HCT116 (cell line): Measurements from ENCODE around the gene MYBL2. TPM values are rescaled to one million over a fixed set of nuclear protein-coding genes. Genes with fewer than 3 reads are reported as not detected.

Experiments
- ATAC-seq: fragments of 200-7000 bp; cut with Tn5 transposase; 2 replicates; pipeline ENCODE4 v1.9.1; 2020; ENCODE audit warnings: mild to moderate bottlenecking, moderate library complexity
- BruUV-seq: library from RNA; stranded (reverse); fragments of 400-500 nt; replicated peaks from 2 replicates; lab custom pipeline; 2021; lab: Mats Ljungman, UMichigan
- CTCF ChIA-PET: fragments of 300-600 bp; sonication (Branson Sonifier 250); formaldehyde crosslinking; loops from one replicate; lab custom pipeline; 2021; ENCODE audit warnings: antibody characterized with exemption; lab: Charles Lee
- POLR2A ChIA-PET: fragments of 300-600, 350-600 bp; sonication (Branson Sonifier 250); formaldehyde crosslinking; loops from one replicate; lab custom pipeline; 2021; ENCODE audit warnings: antibody characterized with exemption; lab: Charles Lee
- RAD21 ChIA-PET, 2 experiments: fragments of 300-600 bp; sonication (Branson Sonifier 250); formaldehyde crosslinking; loops; one replicate each; lab custom pipeline; 2023; ENCODE audit warnings: low total read pairs in 2 of 2; ENCODE audit not compliant: uncharacterized antibody in 2 of 2, unreplicated experiment in 2 of 2, low non-redundant PET in 1 of 2; lab: Charles Lee
- DNase-seq: peaks from one replicate; pipeline ENCODE4 v3.0.0-alpha.2; 2010; ENCODE audit warnings: low read depth, low spot score
- H2AFZ ChIP-seq: fragments of 200-600 bp; shearing (Covaris generic), sonication (generic); 2 replicates; pipeline ENCODE4 v1.6.1; 2017; ENCODE audit warnings: low read depth, mixed run types, mixed read lengths, antibody characterized with exemption, low read length; ENCODE audit not compliant: poor library complexity, severe bottlenecking
- H3K27ac ChIP-seq: 2 replicates; pipeline ENCODE4 v1.5.1; 2012; ENCODE audit warnings: low read depth, low read length
- H3K27me3 ChIP-seq: fragments of 200-600 bp; sonication (generic); 2 replicates; pipeline ENCODE4 v1.6.1; 2016; ENCODE audit warnings: mixed run types, low read length, mixed read lengths; ENCODE audit not compliant: insufficient read depth
- H3K36me3 ChIP-seq, 2 experiments: fragments of 200-500 bp in 1 of 2; fragments of 200-600 bp in 1 of 2; sonication (Bioruptor generic) in 1 of 2; sonication (generic) in 1 of 2; 2 replicates each; pipeline versions ENCODE4 v1.5.1 to v1.6.1; 2014 to 2016; ENCODE audit warnings: low read length in 2 of 2, inconsistent platforms in 1 of 2, mixed read lengths in 1 of 2, mixed run types in 1 of 2; ENCODE audit not compliant: insufficient read depth in 2 of 2, control insufficient read depth in 1 of 2
- H3K4me1 ChIP-seq, 2 experiments: fragments of 200-600 bp in 1 of 2; sonication (generic) in 1 of 2; 2 replicates each; pipeline versions ENCODE4 v1.5.1 to v1.6.1; 2012 to 2017; ENCODE audit warnings: low read length in 2 of 2, inconsistent platforms in 1 of 2, mild to moderate bottlenecking in 1 of 2, mixed read lengths in 1 of 2, mixed run types in 1 of 2, moderate library complexity in 1 of 2; ENCODE audit not compliant: insufficient read depth in 2 of 2, control insufficient read depth in 1 of 2
- H3K4me2 ChIP-seq: fragments of 200-600 bp; sonication (generic); 2 replicates; pipeline ENCODE4 v1.6.1; 2017; ENCODE audit warnings: mixed run types, low read length, mixed read lengths
- H3K4me3 ChIP-seq, 2 experiments: fragments of 200-600 bp in 1 of 2; sonication (generic) in 1 of 2; replicated peaks in 1 of 2; 2 replicates each; pipeline ENCODE4 v1.5.1; 2011 to 2016; ENCODE audit warnings: low read length in 2 of 2, control low read depth in 1 of 2, low read depth in 1 of 2, mild to moderate bottlenecking in 1 of 2, mixed read lengths in 1 of 2, mixed run types in 1 of 2
- H3K79me2 ChIP-seq: fragments of 200-600 bp; sonication (generic); 2 replicates; pipeline ENCODE4 v1.6.1; 2017; ENCODE audit warnings: mild to moderate bottlenecking, mixed run types, low read length, moderate library complexity, mixed read lengths; ENCODE audit not compliant: insufficient read depth
- H3K9ac ChIP-seq: fragments of 200-600 bp; sonication (generic); 2 replicates; pipeline ENCODE4 v1.6.1; 2016; ENCODE audit warnings: low read length, mixed read lengths
- H3K9me2 ChIP-seq: fragments of 200-600 bp; sonication (generic), shearing (Covaris generic); 2 replicates; pipeline ENCODE4 v1.6.1; 2017; ENCODE audit warnings: mixed run types, mild to moderate bottlenecking, moderate library complexity; ENCODE audit not compliant: insufficient read depth
- H3K9me3 ChIP-seq, 2 experiments: fragments of 200-500 bp in 1 of 2; fragments of 200-600 bp in 1 of 2; sonication (Bioruptor generic) in 1 of 2; sonication (generic) in 1 of 2; 2 replicates each; pipeline ENCODE4 v1.6.1; 2014 to 2017; ENCODE audit warnings: low read length in 2 of 2, mixed read lengths in 2 of 2, inconsistent platforms in 1 of 2, low read depth in 1 of 2, mild to moderate bottlenecking in 1 of 2, mixed run types in 1 of 2, moderate library complexity in 1 of 2; ENCODE audit not compliant: control insufficient read depth in 1 of 2, insufficient read depth in 1 of 2
- H4K20me1 ChIP-seq: fragments of 200-600 bp; sonication (generic), shearing (Covaris generic); 2 replicates; pipeline ENCODE4 v1.6.1; 2017; ENCODE audit warnings: mixed run types, mild to moderate bottlenecking, moderate library complexity; ENCODE audit not compliant: insufficient read depth
- CBX3 ChIP-seq: IDR thresholded peaks from 2 replicates; pipeline ENCODE4 v1.6.1; 2012; ENCODE audit warnings: low read depth
- CEBPB ChIP-seq: IDR thresholded peaks from 2 replicates; pipeline ENCODE4 v1.6.1; 2012; ENCODE audit warnings: low read depth
- EZH2phosphoT487 ChIP-seq: fragments of 200-600 bp; IDR thresholded peaks from 2 replicates; pipeline ENCODE4 v1.6.1; 2018; ENCODE audit warnings: antibody characterized with exemption, borderline replicate concordance
- FOSL1 ChIP-seq: IDR thresholded peaks from 2 replicates; pipeline ENCODE4 v1.6.1; 2012; ENCODE audit warnings: low read depth
- POLR2A ChIP-seq: IDR thresholded peaks from 2 replicates; pipeline ENCODE4 v1.7.0; 2011; ENCODE audit warnings: borderline replicate concordance; ENCODE audit not compliant: insufficient read depth, insufficient read length; ENCODE audit errors: extremely low read depth
- POLR2AphosphoS5 ChIP-seq: IDR thresholded peaks from 2 replicates; pipeline ENCODE4 v1.6.1; 2011; ENCODE audit warnings: mild to moderate bottlenecking, low read depth, low read length, moderate library complexity
- RAD21 ChIP-seq: IDR thresholded peaks from 2 replicates; pipeline ENCODE4 v1.6.1; 2012; ENCODE audit warnings: low read depth, mild to moderate bottlenecking
- SP1 ChIP-seq: IDR thresholded peaks from 2 replicates; pipeline ENCODE4 v1.6.1; 2012; ENCODE audit warnings: low read depth
- SRF ChIP-seq: IDR thresholded peaks from 2 replicates; pipeline ENCODE4 v1.6.1; 2012; ENCODE audit warnings: low read depth
- TCF7L2 ChIP-seq: IDR thresholded peaks from 2 replicates; pipeline ENCODE4 v1.7.0; 2011; ENCODE audit warnings: borderline replicate concordance, inconsistent platforms; ENCODE audit not compliant: insufficient read depth, insufficient read length; ENCODE audit errors: extremely low read depth
- ZNF274 ChIP-seq: fragments of 200-500 bp; sonication (Bioruptor generic); IDR thresholded peaks from 2 replicates; pipeline ENCODE4 v1.6.1; 2014; ENCODE audit warnings: mild to moderate bottlenecking, low read depth, low read length, inconsistent platforms
- intact Hi-C: fragments of 100-400 bp; cut with micrococcal nuclease; formaldehyde crosslinking; loops from 2 replicates; pipeline ENCODE4 v1.10.0; 2022
- total RNA-seq: library from RNA; stranded (reverse); gene quantifications from one replicate; pipeline ENCODE4 v1.2.1, GENCODE V29; 2021; ENCODE audit not compliant: unreplicated experiment
- TF ChIP-seq, protein P1 (sequence below): IDR thresholded peaks from 2 replicates; pipeline ENCODE4 v1.6.1; 2012
- TF ChIP-seq, protein P2 (sequence below): IDR thresholded peaks from 2 replicates; pipeline ENCODE4 v1.6.1; 2012; ENCODE audit warnings: low read depth
- TF ChIP-seq, protein P3 (sequence below): IDR thresholded peaks from 2 replicates; pipeline ENCODE4 v1.6.1; 2011; ENCODE audit warnings: mild to moderate bottlenecking, low read length, moderate library complexity; ENCODE audit not compliant: insufficient replicate concordance; ENCODE audit errors: extremely low read depth
- TF ChIP-seq, protein P4 (sequence below): IDR thresholded peaks from 2 replicates; pipeline ENCODE4 v1.6.1; 2012

Gene MYBL2
- total RNA-seq, 1 experiment from 2014 or later, result 92.1 TPM

DNA sequence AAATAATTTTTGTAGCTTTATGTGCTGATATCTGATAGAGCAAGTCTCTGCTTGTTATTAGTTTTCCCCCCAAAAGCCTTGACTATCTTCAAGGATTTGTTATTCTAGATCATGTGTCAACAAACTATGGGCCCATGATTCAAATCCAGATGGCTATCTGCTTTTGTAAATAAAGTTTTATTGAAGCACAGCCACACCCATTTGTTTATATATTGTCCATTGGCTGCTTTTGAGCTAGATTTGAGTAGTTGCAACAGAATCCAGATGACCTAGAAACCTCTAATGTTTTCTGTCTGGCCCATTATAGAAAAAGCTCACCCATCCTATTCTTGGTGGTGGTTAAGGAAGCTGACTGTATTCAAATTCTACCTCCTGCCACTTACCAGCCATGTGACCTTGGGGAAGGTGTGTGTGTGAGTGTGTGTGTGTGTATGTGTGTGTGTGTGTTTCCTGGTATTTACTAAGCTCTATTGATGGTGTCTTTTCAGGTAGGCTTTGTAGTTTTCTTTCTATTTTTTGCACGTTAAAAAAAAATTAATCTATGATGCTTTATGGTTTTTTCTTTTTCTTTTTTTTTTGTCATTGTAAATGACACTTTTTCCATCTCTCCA, 61.2 kb downstream of the MYBL2 start:
- BruUV-seq, result no TSS peak
- H3K36me3 ChIP-seq, result no peaks in the 10 kb centered on the region

More for the DNA sequence above, 61.2 kb downstream of the MYBL2 start:
- Histone ChIP-seq H3K4me2 (no peak overlapping the region), H3K4me1 (no peaks in the 10 kb centered on the region), H3K9ac (no peak overlapping the region)
- ATAC-seq, result no peak
- TF ChIP-seq RAD21 (no peak), TCF7L2 (no peak), CEBPB (no peak), EZH2phosphoT487 (no peak), ZNF274 (no peak), SRF (no peak), CBX3 (no peak), FOSL1 (no peak), SP1 (no peak), POLR2A (no peak), POLR2AphosphoS5 (no peak)
- TF ChIP-seq, protein P1, sequence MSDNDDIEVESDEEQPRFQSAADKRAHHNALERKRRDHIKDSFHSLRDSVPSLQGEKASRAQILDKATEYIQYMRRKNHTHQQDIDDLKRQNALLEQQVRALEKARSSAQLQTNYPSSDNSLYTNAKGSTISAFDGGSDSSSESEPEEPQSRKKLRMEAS, result no peak
- TF ChIP-seq, protein P2, sequence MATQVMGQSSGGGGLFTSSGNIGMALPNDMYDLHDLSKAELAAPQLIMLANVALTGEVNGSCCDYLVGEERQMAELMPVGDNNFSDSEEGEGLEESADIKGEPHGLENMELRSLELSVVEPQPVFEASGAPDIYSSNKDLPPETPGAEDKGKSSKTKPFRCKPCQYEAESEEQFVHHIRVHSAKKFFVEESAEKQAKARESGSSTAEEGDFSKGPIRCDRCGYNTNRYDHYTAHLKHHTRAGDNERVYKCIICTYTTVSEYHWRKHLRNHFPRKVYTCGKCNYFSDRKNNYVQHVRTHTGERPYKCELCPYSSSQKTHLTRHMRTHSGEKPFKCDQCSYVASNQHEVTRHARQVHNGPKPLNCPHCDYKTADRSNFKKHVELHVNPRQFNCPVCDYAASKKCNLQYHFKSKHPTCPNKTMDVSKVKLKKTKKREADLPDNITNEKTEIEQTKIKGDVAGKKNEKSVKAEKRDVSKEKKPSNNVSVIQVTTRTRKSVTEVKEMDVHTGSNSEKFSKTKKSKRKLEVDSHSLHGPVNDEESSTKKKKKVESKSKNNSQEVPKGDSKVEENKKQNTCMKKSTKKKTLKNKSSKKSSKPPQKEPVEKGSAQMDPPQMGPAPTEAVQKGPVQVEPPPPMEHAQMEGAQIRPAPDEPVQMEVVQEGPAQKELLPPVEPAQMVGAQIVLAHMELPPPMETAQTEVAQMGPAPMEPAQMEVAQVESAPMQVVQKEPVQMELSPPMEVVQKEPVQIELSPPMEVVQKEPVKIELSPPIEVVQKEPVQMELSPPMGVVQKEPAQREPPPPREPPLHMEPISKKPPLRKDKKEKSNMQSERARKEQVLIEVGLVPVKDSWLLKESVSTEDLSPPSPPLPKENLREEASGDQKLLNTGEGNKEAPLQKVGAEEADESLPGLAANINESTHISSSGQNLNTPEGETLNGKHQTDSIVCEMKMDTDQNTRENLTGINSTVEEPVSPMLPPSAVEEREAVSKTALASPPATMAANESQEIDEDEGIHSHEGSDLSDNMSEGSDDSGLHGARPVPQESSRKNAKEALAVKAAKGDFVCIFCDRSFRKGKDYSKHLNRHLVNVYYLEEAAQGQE, result no peak
- TF ChIP-seq, protein P3, sequence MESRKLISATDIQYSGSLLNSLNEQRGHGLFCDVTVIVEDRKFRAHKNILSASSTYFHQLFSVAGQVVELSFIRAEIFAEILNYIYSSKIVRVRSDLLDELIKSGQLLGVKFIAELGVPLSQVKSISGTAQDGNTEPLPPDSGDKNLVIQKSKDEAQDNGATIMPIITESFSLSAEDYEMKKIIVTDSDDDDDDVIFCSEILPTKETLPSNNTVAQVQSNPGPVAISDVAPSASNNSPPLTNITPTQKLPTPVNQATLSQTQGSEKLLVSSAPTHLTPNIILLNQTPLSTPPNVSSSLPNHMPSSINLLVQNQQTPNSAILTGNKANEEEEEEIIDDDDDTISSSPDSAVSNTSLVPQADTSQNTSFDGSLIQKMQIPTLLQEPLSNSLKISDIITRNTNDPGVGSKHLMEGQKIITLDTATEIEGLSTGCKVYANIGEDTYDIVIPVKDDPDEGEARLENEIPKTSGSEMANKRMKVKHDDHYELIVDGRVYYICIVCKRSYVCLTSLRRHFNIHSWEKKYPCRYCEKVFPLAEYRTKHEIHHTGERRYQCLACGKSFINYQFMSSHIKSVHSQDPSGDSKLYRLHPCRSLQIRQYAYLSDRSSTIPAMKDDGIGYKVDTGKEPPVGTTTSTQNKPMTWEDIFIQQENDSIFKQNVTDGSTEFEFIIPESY, result no peak
- TF ChIP-seq, protein P4, sequence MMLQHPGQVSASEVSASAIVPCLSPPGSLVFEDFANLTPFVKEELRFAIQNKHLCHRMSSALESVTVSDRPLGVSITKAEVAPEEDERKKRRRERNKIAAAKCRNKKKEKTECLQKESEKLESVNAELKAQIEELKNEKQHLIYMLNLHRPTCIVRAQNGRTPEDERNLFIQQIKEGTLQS, result no peak
- TF ChIP-seq, all 23 proteins: peak for 0
- no peaks in the 10 kb centered on the region for H3K9me2 ChIP-seq
- RAD21 ChIA-PET, result no interaction called here
- intact Hi-C loops, result no loop called here
- H3K9me3 ChIP-seq, result no peaks in the 10 kb centered on the region
- no peak overlapping the region for H2AFZ ChIP-seq
- H3K4me3 ChIP-seq, result no peak overlapping the region
- no peaks in the 10 kb centered on the region for H3K27me3 ChIP-seq
- no peaks in the 10 kb centered on the region for H3K79me2 ChIP-seq
- CTCF ChIA-PET, result no interaction called here
- no peak overlapping the region for H3K27ac ChIP-seq
- POLR2A ChIA-PET, result no interaction called here
- no peak for DNase-seq
- H4K20me1 ChIP-seq, result no peaks in the 10 kb centered on the region
